OCI-LY7 (cell line): Measurements from ENCODE around the gene NDRG4.

Source experiments
- EZH2phosphoT487 ChIP-seq: fragments of 200-600 bp; sonication (generic); IDR thresholded peaks from 2 replicates; pipeline ENCODE4 v1.6.1; 2018; ENCODE audit warnings: low read depth, borderline replicate concordance, mild to moderate bottlenecking, mixed run types, antibody characterized with exemption, low read length, moderate library complexity, mixed read lengths
- TF ChIP-seq, protein P1 (sequence below): fragments of 200-600 bp; sonication (generic); conservative IDR thresholded peaks from 2 replicates; pipeline ENCODE4 v1.5.1; 2014; ENCODE audit warnings: mild to moderate bottlenecking, antibody characterized with exemption, low read length, moderate library complexity, mixed read lengths

DNA sequence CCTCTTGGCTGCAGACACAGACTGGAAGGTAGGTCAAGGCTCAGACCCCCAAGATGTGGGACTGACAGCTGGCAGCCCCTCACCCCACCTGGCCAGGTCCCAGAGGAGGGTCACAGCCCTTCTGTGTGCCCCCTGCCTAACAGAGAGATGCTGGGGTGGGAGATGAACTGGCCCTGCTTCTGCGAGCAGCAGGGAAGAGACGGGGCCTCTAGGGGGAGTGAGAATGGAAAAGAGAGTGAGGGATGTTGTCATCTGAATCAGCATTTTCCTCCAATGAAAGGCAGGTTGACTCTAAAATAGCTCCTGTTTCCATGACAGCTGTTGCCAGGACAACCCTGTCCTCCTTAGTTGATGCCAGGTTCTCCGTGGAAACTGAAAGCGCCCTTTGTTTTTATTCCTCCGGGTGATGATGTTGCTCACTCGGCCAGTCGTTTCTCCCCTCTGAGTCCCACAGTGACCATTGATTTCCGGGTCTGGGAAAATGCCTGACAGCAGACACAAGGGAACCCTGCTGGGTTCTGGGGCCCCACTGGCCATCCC, 4.9 kb upstream of the NDRG4 start:
- TF ChIP-seq, protein P1, sequence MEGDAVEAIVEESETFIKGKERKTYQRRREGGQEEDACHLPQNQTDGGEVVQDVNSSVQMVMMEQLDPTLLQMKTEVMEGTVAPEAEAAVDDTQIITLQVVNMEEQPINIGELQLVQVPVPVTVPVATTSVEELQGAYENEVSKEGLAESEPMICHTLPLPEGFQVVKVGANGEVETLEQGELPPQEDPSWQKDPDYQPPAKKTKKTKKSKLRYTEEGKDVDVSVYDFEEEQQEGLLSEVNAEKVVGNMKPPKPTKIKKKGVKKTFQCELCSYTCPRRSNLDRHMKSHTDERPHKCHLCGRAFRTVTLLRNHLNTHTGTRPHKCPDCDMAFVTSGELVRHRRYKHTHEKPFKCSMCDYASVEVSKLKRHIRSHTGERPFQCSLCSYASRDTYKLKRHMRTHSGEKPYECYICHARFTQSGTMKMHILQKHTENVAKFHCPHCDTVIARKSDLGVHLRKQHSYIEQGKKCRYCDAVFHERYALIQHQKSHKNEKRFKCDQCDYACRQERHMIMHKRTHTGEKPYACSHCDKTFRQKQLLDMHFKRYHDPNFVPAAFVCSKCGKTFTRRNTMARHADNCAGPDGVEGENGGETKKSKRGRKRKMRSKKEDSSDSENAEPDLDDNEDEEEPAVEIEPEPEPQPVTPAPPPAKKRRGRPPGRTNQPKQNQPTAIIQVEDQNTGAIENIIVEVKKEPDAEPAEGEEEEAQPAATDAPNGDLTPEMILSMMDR, result peak; percentile 71
- no peak for TF ChIP-seq EZH2phosphoT487
